ENCODE measurements around the gene ELP5. TPM values are rescaled to one million over a fixed set of nuclear protein-coding genes. Genes with fewer than 3 reads are reported as not detected.

The ELP5 gene
- total and polyA plus RNA-seq, 10 of the 15 experiments (the other 5 are each of a cell fraction or from before 2014, with no cell fraction given) = 41.1 to 109 (median 77.5) TPM

DNA sequence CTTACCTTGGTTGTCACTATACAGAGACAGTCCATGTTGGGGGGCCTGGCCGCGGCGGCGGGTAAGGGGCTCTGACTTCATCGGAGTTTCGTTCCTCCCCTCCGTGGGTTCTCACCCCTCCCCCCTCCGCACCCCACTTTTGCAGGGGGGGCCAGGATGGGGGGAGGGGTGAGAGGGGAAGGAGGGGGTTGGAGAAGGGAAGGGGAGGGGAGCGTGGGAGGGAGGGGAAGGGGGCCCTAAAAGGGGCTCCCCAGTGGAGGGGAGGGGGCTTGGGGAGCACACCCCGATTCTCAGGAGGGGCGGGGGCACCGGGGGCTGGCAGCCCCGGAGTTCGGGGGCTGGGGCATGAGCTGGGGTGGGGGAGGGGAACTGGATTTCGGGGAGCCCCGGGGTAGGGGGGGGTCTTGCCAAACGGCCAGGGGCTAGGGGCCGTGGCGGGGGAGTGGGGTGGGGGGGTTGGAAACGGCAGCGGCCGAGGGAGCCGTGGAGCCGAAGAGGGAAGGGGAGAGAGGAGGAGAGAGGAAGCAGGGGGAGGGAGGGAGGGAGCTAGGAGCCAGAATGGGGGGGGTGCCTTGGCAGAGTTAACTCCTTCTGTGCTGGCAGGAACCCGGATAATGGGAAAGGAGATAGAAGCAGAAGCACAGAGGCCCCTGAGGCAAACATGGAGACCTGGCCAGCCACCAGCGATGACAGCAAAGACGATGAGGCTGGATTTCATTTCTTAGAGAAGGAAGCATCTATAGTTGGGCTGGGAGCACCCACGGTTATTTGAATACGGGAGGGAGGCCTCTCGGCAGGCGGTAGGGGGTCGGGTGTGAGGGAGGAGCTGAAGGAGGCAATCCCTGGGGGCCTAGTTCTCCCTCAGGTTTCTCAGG is 34.7 kb upstream of the ELP5 start (continued):
- TF ChIP-seq, protein P1, sequence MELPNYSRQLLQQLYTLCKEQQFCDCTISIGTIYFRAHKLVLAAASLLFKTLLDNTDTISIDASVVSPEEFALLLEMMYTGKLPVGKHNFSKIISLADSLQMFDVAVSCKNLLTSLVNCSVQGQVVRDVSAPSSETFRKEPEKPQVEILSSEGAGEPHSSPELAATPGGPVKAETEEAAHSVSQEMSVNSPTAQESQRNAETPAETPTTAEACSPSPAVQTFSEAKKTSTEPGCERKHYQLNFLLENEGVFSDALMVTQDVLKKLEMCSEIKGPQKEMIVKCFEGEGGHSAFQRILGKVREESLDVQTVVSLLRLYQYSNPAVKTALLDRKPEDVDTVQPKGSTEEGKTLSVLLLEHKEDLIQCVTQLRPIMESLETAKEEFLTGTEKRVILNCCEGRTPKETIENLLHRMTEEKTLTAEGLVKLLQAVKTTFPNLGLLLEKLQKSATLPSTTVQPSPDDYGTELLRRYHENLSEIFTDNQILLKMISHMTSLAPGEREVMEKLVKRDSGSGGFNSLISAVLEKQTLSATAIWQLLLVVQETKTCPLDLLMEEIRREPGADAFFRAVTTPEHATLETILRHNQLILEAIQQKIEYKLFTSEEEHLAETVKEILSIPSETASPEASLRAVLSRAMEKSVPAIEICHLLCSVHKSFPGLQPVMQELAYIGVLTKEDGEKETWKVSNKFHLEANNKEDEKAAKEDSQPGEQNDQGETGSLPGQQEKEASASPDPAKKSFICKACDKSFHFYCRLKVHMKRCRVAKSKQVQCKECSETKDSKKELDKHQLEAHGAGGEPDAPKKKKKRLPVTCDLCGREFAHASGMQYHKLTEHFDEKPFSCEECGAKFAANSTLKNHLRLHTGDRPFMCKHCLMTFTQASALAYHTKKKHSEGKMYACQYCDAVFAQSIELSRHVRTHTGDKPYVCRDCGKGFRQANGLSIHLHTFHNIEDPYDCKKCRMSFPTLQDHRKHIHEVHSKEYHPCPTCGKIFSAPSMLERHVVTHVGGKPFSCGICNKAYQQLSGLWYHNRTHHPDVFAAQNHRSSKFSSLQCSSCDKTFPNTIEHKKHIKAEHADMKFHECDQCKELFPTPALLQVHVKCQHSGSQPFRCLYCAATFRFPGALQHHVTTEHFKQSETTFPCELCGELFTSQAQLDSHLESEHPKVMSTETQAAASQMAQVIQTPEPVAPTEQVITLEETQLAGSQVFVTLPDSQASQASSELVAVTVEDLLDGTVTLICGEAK (IDR thresholded peaks at IDR 0.05; ENCODE audit: borderline replicate concordance) = no peak
- TF ChIP-seq, protein P2, sequence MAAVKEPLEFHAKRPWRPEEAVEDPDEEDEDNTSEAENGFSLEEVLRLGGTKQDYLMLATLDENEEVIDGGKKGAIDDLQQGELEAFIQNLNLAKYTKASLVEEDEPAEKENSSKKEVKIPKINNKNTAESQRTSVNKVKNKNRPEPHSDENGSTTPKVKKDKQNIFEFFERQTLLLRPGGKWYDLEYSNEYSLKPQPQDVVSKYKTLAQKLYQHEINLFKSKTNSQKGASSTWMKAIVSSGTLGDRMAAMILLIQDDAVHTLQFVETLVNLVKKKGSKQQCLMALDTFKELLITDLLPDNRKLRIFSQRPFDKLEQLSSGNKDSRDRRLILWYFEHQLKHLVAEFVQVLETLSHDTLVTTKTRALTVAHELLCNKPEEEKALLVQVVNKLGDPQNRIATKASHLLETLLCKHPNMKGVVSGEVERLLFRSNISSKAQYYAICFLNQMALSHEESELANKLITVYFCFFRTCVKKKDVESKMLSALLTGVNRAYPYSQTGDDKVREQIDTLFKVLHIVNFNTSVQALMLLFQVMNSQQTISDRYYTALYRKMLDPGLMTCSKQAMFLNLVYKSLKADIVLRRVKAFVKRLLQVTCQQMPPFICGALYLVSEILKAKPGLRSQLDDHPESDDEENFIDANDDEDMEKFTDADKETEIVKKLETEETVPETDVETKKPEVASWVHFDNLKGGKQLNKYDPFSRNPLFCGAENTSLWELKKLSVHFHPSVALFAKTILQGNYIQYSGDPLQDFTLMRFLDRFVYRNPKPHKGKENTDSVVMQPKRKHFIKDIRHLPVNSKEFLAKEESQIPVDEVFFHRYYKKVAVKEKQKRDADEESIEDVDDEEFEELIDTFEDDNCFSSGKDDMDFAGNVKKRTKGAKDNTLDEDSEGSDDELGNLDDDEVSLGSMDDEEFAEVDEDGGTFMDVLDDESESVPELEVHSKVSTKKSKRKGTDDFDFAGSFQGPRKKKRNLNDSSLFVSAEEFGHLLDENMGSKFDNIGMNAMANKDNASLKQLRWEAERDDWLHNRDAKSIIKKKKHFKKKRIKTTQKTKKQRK (IDR thresholded peaks at IDR 0.05; ENCODE audit: low read depth, low read length) = no peak
- no peak for TF ChIP-seq PAX8 (IDR thresholded peaks at IDR 0.05)
- TF ChIP-seq SMARCA5 (IDR thresholded peaks at IDR 0.05) = no peak
- no peak for TF ChIP-seq EGR1 (IDR thresholded peaks at IDR 0.05; ENCODE audit: borderline replicate concordance in 1 of 2, low read depth in 2 of 2, low read length in 2 of 2)
- no peak for TF ChIP-seq DPF2 (IDR thresholded peaks at IDR 0.05)
- TF ChIP-seq, protein P3, sequence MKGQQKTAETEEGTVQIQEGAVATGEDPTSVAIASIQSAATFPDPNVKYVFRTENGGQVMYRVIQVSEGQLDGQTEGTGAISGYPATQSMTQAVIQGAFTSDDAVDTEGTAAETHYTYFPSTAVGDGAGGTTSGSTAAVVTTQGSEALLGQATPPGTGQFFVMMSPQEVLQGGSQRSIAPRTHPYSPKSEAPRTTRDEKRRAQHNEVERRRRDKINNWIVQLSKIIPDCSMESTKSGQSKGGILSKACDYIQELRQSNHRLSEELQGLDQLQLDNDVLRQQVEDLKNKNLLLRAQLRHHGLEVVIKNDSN (IDR thresholded peaks at IDR 0.05; ENCODE audit: borderline replicate concordance, extremely low read length, insufficient read depth, low read depth, low read length) = no peak
- TF ChIP-seq, protein P4, sequence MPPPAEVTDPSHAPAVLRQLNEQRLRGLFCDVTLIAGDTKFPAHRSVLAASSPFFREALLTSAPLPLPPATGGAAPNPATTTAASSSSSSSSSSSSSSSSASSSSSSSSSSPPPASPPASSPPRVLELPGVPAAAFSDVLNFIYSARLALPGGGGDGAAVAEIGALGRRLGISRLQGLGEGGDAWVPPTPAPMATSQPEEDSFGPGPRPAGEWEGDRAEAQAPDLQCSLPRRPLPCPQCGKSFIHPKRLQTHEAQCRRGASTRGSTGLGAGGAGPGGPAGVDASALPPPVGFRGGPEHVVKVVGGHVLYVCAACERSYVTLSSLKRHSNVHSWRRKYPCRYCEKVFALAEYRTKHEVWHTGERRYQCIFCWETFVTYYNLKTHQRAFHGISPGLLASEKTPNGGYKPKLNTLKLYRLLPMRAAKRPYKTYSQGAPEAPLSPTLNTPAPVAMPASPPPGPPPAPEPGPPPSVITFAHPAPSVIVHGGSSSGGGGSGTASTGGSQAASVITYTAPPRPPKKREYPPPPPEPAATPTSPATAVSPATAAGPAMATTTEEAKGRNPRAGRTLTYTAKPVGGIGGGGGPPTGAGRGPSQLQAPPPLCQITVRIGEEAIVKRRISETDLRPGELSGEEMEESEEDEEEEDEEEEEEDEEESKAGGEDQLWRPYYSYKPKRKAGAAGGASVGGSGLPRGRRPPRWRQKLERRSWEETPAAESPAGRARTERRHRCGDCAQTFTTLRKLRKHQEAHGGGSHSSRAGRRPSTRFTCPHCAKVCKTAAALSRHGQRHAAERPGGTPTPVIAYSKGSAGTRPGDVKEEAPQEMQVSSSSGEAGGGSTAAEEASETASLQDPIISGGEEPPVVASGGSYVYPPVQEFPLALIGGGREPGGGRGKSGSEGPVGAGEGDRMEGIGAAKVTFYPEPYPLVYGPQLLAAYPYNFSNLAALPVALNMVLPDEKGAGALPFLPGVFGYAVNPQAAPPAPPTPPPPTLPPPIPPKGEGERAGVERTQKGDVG (CRISPR knock-in tag; IDR thresholded peaks at IDR 0.05) = no peak
- TF ChIP-seq SMC3 (IDR thresholded peaks at IDR 0.05; ENCODE audit: borderline replicate concordance, low read length) = no peak
- TF ChIP-seq BACH1 (IDR thresholded peaks at IDR 0.05; ENCODE audit: borderline replicate concordance) = no peak
- TF ChIP-seq SRF (IDR thresholded peaks at IDR 0.05; ENCODE audit: low read depth in 2 of 2, low read length in 2 of 2) = no peak
- TF ChIP-seq, protein P5, sequence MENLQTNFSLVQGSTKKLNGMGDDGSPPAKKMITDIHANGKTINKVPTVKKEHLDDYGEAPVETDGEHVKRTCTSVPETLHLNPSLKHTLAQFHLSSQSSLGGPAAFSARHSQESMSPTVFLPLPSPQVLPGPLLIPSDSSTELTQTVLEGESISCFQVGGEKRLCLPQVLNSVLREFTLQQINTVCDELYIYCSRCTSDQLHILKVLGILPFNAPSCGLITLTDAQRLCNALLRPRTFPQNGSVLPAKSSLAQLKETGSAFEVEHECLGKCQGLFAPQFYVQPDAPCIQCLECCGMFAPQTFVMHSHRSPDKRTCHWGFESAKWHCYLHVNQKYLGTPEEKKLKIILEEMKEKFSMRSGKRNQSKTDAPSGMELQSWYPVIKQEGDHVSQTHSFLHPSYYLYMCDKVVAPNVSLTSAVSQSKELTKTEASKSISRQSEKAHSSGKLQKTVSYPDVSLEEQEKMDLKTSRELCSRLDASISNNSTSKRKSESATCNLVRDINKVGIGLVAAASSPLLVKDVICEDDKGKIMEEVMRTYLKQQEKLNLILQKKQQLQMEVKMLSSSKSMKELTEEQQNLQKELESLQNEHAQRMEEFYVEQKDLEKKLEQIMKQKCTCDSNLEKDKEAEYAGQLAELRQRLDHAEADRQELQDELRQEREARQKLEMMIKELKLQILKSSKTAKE (IDR thresholded peaks at IDR 0.05; ENCODE audit: low read depth, poor library complexity, severe bottlenecking) = no peak
- no peak for TF ChIP-seq SREBF1 (IDR thresholded peaks at IDR 0.05; ENCODE audit: low read length)
- TF ChIP-seq BMI1 (IDR thresholded peaks at IDR 0.05; ENCODE audit: borderline replicate concordance) = no peak
